Gastrocnemius medialis (tissue), 4 donors: ENCODE measurements around the gene HOXA6. TPM values are rescaled to one million over a fixed set of nuclear protein-coding genes. Genes with fewer than 3 reads are reported as not detected.
A peak's percentile ranks its signal among the peaks of the same experiment; 100 is the strongest.

ENCODE experiments used
- ATAC-seq, 2 donors: fragments of 150-250 bp; one replicate each; pipeline ENCODE4 v1.9.1; 2016
- DNase-seq, 2 donors: peaks; one replicate each; pipeline ENCODE4 v3.0.0-alpha.2; 2019
- H3K27ac ChIP-seq, 4 donors: fragments of 200-600 bp; sonication (generic); 1 replicate in 1 of 4; 2 replicates in 3 of 4; pipeline ENCODE4 v1.5.1; 2016 to 2018; ENCODE audit warnings: mild to moderate bottlenecking in 2 of 4, moderate library complexity in 1 of 4
- H3K27me3 ChIP-seq, 3 donors: fragments of 200-600 bp; sonication (generic) in 2 of 3; 1 replicate in 1 of 3; 2 replicates in 2 of 3; pipeline versions ENCODE4 v1.5.1 to v1.6.0; 2016 to 2019; ENCODE audit warnings: mild to moderate bottlenecking in 1 of 3, moderate library complexity in 1 of 3
- H3K36me3 ChIP-seq, 2 donors: fragments of 200-600 bp; sonication (generic) in 1 of 2; one replicate each; pipeline ENCODE4 v1.5.1; 2017 to 2018
- H3K4me1 ChIP-seq, 2 donors: fragments of 200-600 bp; sonication (generic) in 1 of 2; one replicate each; pipeline ENCODE4 v1.5.1; 2016 to 2017; ENCODE audit warnings: mild to moderate bottlenecking in 2 of 2
- H3K4me3 ChIP-seq, 4 donors: fragments of 200-600 bp; sonication (generic) in 3 of 4; 1 replicate in 1 of 4; 2 replicates in 3 of 4; pipeline ENCODE4 v1.5.1; 2016 to 2019; ENCODE audit warnings: mild to moderate bottlenecking in 2 of 4
- H3K9me3 ChIP-seq, 3 donors: fragments of 200-600 bp; sonication (generic) in 2 of 3; 1 replicate in 1 of 3; 2 replicates in 2 of 3; pipeline ENCODE4 v1.5.1; 2016 to 2019
- POLR2A ChIP-seq, 2 donors: fragments of 450-650 bp; IDR thresholded peaks; one replicate each; pipeline ENCODE4 v1.6.1; 2017; ENCODE audit warnings: antibody characterized with exemption in 2 of 2, mild to moderate bottlenecking in 2 of 2, moderate library complexity in 2 of 2
- in situ Hi-C, 4 donors: fragments of 200-750 bp; cut with MboI; loops; one replicate each; pipeline versions ENCODE4 v1.15.0 to v1.8.0; 2017; ENCODE audit warnings: low sequenced_read_pairs in 4 of 4
- intact Hi-C: fragments of 100-400 bp; cut with DNase I; formaldehyde crosslinking; loops from one replicate; pipeline ENCODE4 v1.15.1; 2023; ENCODE audit warnings: low total_unique reads
- total RNA-seq, 4 donors: library from RNA; depleted of rRNA; stranded (reverse); fragments of >200 nt; gene quantifications; one replicate each; pipeline versions ENCODE4 v1.1.0 to v1.2.3, GENCODE V29; 2016
- TF ChIP-seq, protein P1 (sequence below), 5 experiments: fragments of 450-650 bp in 3 of 5; fragments of 200-600 bp in 2 of 5; sonication (generic) in 2 of 5; IDR thresholded peaks in 4 of 5; conservative IDR thresholded peaks in 1 of 5; 1 replicate in 4 of 5; 2 replicates in 1 of 5; pipeline ENCODE4 v1.5.1; 2016 to 2019; ENCODE audit warnings: antibody characterized with exemption in 5 of 5, mild to moderate bottlenecking in 3 of 5, moderate library complexity in 3 of 5

The HOXA6 gene
- total RNA-seq, 4 donors from 2014 or later: 2.6 to 5.6 (median 4.2) TPM

DNA sequence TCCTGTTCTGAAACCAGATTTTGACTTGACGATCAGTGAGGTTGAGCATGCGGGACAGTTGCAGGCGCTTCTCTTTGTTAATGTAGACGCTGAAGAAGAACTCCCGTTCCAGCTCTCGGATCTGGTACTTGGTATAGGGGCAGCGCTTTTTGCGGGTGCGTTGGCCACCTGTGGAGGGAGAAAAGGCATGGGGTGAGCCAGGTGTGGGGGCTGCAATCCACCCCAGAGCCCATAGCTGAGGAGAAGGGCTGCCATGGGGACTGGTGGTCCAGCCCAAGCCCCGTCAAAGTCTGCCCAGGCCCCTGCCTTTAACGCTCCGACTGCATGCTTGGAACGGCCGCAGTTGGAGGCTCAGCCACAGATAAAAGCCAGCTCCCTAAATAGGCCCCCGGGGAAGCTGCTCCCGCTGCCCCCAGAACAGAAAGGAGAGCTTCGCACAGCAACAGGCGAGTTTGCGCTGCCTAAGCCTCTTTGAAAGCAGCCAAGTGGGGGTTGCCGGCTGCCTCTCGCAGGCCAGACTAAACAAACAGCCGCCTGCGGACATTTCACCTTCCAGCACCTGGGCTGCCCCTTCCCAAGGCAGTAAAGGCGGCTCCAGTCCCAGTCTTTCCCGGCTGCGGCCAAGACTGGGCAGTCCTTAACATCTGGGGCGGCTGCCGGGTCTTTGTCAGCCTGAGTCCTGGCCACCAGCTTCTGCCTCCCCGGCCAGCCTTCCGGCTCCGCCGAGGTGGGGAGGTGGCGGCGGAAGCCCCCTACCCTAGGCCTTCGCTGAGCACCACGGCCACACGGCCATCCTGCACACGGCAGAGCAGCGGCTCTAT is 35.5 kb upstream of the HOXA6 start:
- intact Hi-C loops (loop anchor here (10.0 kb wide), 1 partner anchor 1442 kb away; no protein-coding TSS in a partner anchor), in situ Hi-C loops (loop anchor here in 3 of 4 donors (10.0 to 25.0 kb wide), 5 partner anchors 904 to 1421 kb away; partner anchors contain the start of gene CREB5 (in 1 of the 3))
- Histone ChIP-seq H3K27ac (peak overlapping the region; percentile 90 to 99 (median 95)), H3K4me3 (peak overlapping the region; percentile 61 to 92 (median 70)), H3K27me3 (peaks cover 0 to 8% (median 3%) of the 10 kb centered on the region in 3 donors), H3K36me3 (no peaks in the 10 kb centered on the region), H3K9me3 (no peaks in the 10 kb centered on the region), H3K4me1 (peaks cover 28 to 40% of the 10 kb centered on the region in 2 donors)
- TF ChIP-seq, protein P1, sequence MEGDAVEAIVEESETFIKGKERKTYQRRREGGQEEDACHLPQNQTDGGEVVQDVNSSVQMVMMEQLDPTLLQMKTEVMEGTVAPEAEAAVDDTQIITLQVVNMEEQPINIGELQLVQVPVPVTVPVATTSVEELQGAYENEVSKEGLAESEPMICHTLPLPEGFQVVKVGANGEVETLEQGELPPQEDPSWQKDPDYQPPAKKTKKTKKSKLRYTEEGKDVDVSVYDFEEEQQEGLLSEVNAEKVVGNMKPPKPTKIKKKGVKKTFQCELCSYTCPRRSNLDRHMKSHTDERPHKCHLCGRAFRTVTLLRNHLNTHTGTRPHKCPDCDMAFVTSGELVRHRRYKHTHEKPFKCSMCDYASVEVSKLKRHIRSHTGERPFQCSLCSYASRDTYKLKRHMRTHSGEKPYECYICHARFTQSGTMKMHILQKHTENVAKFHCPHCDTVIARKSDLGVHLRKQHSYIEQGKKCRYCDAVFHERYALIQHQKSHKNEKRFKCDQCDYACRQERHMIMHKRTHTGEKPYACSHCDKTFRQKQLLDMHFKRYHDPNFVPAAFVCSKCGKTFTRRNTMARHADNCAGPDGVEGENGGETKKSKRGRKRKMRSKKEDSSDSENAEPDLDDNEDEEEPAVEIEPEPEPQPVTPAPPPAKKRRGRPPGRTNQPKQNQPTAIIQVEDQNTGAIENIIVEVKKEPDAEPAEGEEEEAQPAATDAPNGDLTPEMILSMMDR (IDR thresholded peaks at IDR 0.05 in 4 of 5, conservative IDR thresholded peaks at IDR 0.05 in 1 of 5): no peak
- no peak for TF ChIP-seq POLR2A (IDR thresholded peaks at IDR 0.05)
- ATAC-seq (no peak), DNase-seq (peak; percentile 1 to 32)

DNA sequence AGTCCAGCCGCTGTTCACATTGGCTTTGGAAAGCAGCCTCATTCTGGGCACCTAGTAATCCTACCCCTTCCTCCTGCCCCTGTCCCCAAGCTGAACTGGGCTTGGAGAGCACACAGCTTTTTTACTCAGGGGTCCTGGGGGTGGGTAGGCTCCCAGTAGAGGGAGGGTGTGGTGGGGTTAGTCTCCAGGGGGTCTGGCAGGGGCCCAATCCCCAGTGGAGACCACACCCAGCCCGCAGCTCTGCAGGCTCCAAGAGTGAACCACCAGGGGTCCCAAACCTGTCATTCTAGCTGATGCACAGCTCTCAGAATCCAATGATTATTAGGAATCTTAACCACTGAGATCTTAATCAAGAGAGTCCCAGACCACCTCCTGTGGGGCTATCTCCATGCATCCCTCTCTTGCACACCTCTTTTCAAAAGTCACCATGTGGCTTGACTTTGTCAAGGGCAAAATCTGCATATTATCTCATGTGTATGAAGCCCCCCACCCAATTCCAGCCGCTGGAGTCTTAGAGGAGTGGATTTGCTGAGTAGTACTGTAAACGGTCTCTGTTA is 34.8 kb upstream of the HOXA6 start:
- Histone ChIP-seq H3K4me1 (peaks cover 33 to 47% of the 10 kb centered on the region in 2 donors), H3K9me3 (no peaks in the 10 kb centered on the region), H3K27ac (peak overlapping the region; percentile 90 to 99 (median 95)), H3K27me3 (peaks cover 0 to 8% (median 3%) of the 10 kb centered on the region in 3 donors), H3K4me3 (peak overlapping the region in 2 of 4 donors; percentile 67 to 73), H3K36me3 (no peaks in the 10 kb centered on the region)
- DNase-seq: peak; percentile 1 to 20
- intact Hi-C loops (loop anchor here (10.0 kb wide), 1 partner anchor 1442 kb away; no protein-coding TSS in a partner anchor), in situ Hi-C loops (loop anchor here in 3 of 4 donors (10.0 to 25.0 kb wide), 5 partner anchors 905 to 1420 kb away; partner anchors contain the start of gene CREB5 (in 1 of the 3))
- no peak for TF ChIP-seq POLR2A (IDR thresholded peaks at IDR 0.05)
- TF ChIP-seq, protein P1 (IDR thresholded peaks at IDR 0.05 in 4 of 5, conservative IDR thresholded peaks at IDR 0.05 in 1 of 5): no peak
- no peak for ATAC-seq

DNA sequence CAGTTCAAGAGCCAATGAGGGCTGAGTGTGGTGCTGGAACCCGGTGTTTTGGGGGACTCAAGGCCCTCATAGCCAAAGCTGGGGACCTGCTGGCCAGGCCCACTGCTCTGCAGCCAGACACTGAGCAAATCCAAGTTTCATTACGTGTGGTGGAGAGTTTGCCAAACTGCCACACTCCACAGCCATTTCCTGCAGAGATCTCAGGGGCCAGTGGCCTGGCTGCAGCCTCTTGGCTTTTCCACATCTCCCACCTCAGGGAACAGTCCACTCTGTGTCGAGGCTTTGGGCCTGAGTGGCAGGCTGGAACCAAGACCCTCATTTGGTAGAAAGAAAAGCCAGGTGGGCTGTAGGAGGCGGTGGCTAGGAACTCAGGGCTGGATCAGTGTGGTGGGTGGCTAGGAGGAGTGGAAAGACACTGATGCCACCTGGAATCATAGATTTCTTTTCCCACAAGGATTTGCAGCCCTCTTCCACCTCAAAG is 34.3 kb upstream of the HOXA6 start:
- no peak overlapping the region for H3K4me3 ChIP-seq
- intact Hi-C loops (loop anchor here (10.0 kb wide), 1 partner anchor 1443 kb away; no protein-coding TSS in a partner anchor), in situ Hi-C loops (loop anchor here in 3 of 4 donors (10.0 to 25.0 kb wide), 5 partner anchors 905 to 1420 kb away; partner anchors contain the start of gene CREB5 (in 1 of the 3))
- ATAC-seq (no peak), DNase-seq (peak; percentile 2 to 12)
- TF ChIP-seq, protein P1 (IDR thresholded peaks at IDR 0.05 in 4 of 5, conservative IDR thresholded peaks at IDR 0.05 in 1 of 5): no peak
- no peak for TF ChIP-seq POLR2A (IDR thresholded peaks at IDR 0.05)
- H3K4me1 ChIP-seq: peaks cover 35 to 51% of the 10 kb centered on the region in 2 donors
- H3K9me3 ChIP-seq: no peaks in the 10 kb centered on the region
- peak overlapping the region; percentile 90 to 99 (median 95) for H3K27ac ChIP-seq
- H3K36me3 ChIP-seq: no peaks in the 10 kb centered on the region
- H3K27me3 ChIP-seq: peaks cover 0 to 8% (median 3%) of the 10 kb centered on the region in 3 donors
